HL-60 (cell line): ENCODE data around the gene SLC12A7.

ENCODE experiments used
- DNase-seq, 2 experiments: peaks; one replicate each; pipeline ENCODE4 v3.0.0-alpha.2; 2010 to 2020; ENCODE audit warnings: low read depth in 1 of 2, low spot score in 1 of 2
- H3K27ac ChIP-seq: fragments of 250-450 bp; sonication (Bioruptor Pico); replicated peaks from 2 replicates; pipeline ENCODE4 v1.5.1; 2020; ENCODE audit warnings: mild to moderate bottlenecking, moderate library complexity
- H3K27me3 ChIP-seq: fragments of 250-450 bp; sonication (Bioruptor Pico); 2 replicates; pipeline ENCODE4 v1.5.1; 2021; ENCODE audit warnings: mild to moderate bottlenecking, moderate library complexity; ENCODE audit not compliant: insufficient read depth, poor library complexity, severe bottlenecking
- H3K4me3 ChIP-seq: replicated peaks from 2 replicates; pipeline ENCODE4 v1.5.1; 2011; ENCODE audit warnings: mild to moderate bottlenecking, control low read depth, low read length; ENCODE audit not compliant: insufficient read depth
- CTCF ChIP-seq: IDR thresholded peaks from one replicate; pipeline ENCODE4 v1.5.1; 2011; ENCODE audit warnings: low read length, control low read depth, inconsistent platforms; ENCODE audit not compliant: insufficient read depth
- GABPA ChIP-seq: IDR thresholded peaks from 2 replicates; pipeline ENCODE4 v1.6.1; 2012; ENCODE audit warnings: low read depth
- POLR2AphosphoS5 ChIP-seq: IDR thresholded peaks from 2 replicates; pipeline ENCODE4 v1.6.1; 2012; ENCODE audit warnings: low read depth
- REST ChIP-seq: IDR thresholded peaks from 2 replicates; pipeline ENCODE4 v1.6.1; 2012; ENCODE audit warnings: low read depth; ENCODE audit not compliant: insufficient replicate concordance
- SPI1 ChIP-seq: IDR thresholded peaks from 2 replicates; pipeline ENCODE4 v1.6.1; 2012; ENCODE audit warnings: low read depth, mild to moderate bottlenecking, borderline replicate concordance

The SLC12A7 gene

GRCh38 chr5:1075931-1076330 lies 35.9 kb downstream of the SLC12A7 start:
- no peaks in the 10 kb centered on the region for H3K27me3 ChIP-seq
- H3K4me3 ChIP-seq = no peak overlapping the region
- TF ChIP-seq SPI1 (no peak), GABPA (no peak), CTCF (no peak), REST (no peak), POLR2AphosphoS5 (no peak)
- DNase-seq = no peak
- H3K27ac ChIP-seq = no peak overlapping the region

GRCh38 chr5:1075555-1075881 lies 36.3 kb downstream of the SLC12A7 start:
- Histone ChIP-seq H3K27me3 (no peaks in the 10 kb centered on the region), H3K27ac (no peak overlapping the region), H3K4me3 (no peak overlapping the region)
- no peak for DNase-seq
- no peak for TF ChIP-seq CTCF
- no peak for TF ChIP-seq POLR2AphosphoS5
- TF ChIP-seq REST = no peak
- TF ChIP-seq GABPA = no peak
- no peak for TF ChIP-seq SPI1

GRCh38 chr5:1074816-1075554 lies 36.9 kb downstream of the SLC12A7 start:
- no peak overlapping the region for H3K4me3 ChIP-seq
- no peak for DNase-seq
- H3K27ac ChIP-seq = no peak overlapping the region
- no peaks in the 10 kb centered on the region for H3K27me3 ChIP-seq
- TF ChIP-seq REST (no peak), POLR2AphosphoS5 (no peak), CTCF (no peak)
